ENCODE measurements around the gene FAM193A. TPM values are rescaled to one million over a fixed set of nuclear protein-coding genes. Genes with fewer than 3 reads are reported as not detected.
"Not testable (repeated sequence)": the region's sequence is repeated elsewhere in the genome, so short reads cannot be mapped to it uniquely, and the experiment has no call there.

The FAM193A gene
- total RNA-seq, 1 experiment from 2014 or later: 38.2 TPM

DNA sequence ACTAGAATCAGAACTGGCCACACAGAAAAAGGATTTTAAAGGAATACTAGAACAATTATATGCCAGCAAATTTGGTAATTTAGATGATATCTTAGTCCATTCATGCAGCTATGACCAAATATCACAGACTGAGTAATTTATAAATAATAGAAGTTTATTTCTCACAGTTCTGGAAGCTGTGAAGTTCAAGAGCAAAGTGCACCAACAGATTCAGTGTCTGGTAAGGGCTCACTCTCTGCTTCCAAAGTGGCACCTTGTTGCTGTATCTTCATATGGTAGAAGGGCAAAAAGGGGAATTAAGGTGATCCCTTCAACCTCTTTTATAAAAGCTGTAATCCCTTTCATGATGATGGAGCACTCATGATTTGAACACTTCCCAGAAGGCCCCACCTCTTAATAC is 199.4 kb downstream of the FAM193A start:
- CTCF ChIA-PET: no interaction called here
- TF ChIP-seq CTCF (conservative IDR thresholded peaks at IDR 0.05; ENCODE audit: low read depth, low read length) (no peak), EZH2 (IDR thresholded peaks at IDR 0.05; ENCODE audit: borderline replicate concordance, low read depth, low read length, poor library complexity, severe bottlenecking) (no peak)

GRCh38 chr4:2738296-2738695 is 201.8 kb downstream of the FAM193A start:
- H3K9me3 ChIP-seq (ENCODE audit: low read depth, low read length, poor library complexity, severe bottlenecking); H3K27me3 ChIP-seq (replicated peaks; ENCODE audit: insufficient read depth, low read depth, low read length, poor library complexity); intact Hi-C loops (cut with micrococcal nuclease; ENCODE audit: unreplicated experiment); H3K4me1 ChIP-seq (ENCODE audit: insufficient read depth, low read length, poor library complexity, severe bottlenecking); BruUV-seq (replicated peaks); DNase-seq (ENCODE audit: low spot score); H3K4me3 ChIP-seq (ENCODE audit: low read depth, low read length, poor library complexity, severe bottlenecking); POLR2A ChIA-PET (ENCODE audit: low non-redundant PET); H3K27ac ChIP-seq (ENCODE audit: low read depth, low read length, poor library complexity, severe bottlenecking); CTCF ChIA-PET: not testable (repeated sequence)
- H3K36me3 ChIP-seq (ENCODE audit: insufficient read depth, low read length, poor library complexity, severe bottlenecking): peaks cover 12% of the 10 kb centered on the region

More for the DNA sequence above, 199.4 kb downstream of the FAM193A start:
- POLR2A ChIA-PET (ENCODE audit: low non-redundant PET): no interaction called here
- DNase-seq (ENCODE audit: low spot score): no peak
- Histone ChIP-seq H3K4me3 (ENCODE audit: low read depth, low read length, poor library complexity, severe bottlenecking) (no peak overlapping the region), H3K9me3 (ENCODE audit: low read depth, low read length, poor library complexity, severe bottlenecking) (no peaks in the 10 kb centered on the region), H3K27ac (ENCODE audit: low read depth, low read length, poor library complexity, severe bottlenecking) (no peak overlapping the region), H3K27me3 (replicated peaks; ENCODE audit: insufficient read depth, low read depth, low read length, poor library complexity) (no peaks in the 10 kb centered on the region), H3K4me1 (ENCODE audit: insufficient read depth, low read length, poor library complexity, severe bottlenecking) (no peaks in the 10 kb centered on the region), H3K36me3 (ENCODE audit: insufficient read depth, low read length, poor library complexity, severe bottlenecking) (peaks cover 28% of the 10 kb centered on the region)
- intact Hi-C loops (cut with micrococcal nuclease; ENCODE audit: unreplicated experiment): no loop called here
- no TSS peak for BruUV-seq (replicated peaks)

- no TSS peak for BruUV-seq (replicated peaks)
- Histone ChIP-seq H3K27ac (ENCODE audit: low read depth, low read length, poor library complexity, severe bottlenecking) (no peak overlapping the region), H3K36me3 (ENCODE audit: insufficient read depth, low read length, poor library complexity, severe bottlenecking) (peaks cover 25% of the 10 kb centered on the region), H3K4me3 (ENCODE audit: low read depth, low read length, poor library complexity, severe bottlenecking) (no peak overlapping the region), H3K9me3 (ENCODE audit: low read depth, low read length, poor library complexity, severe bottlenecking) (no peaks in the 10 kb centered on the region), H3K4me1 (ENCODE audit: insufficient read depth, low read length, poor library complexity, severe bottlenecking) (peaks cover 17% of the 10 kb centered on the region), H3K27me3 (replicated peaks; ENCODE audit: insufficient read depth, low read depth, low read length, poor library complexity) (no peaks in the 10 kb centered on the region)
- ChIA-PET POLR2A (ENCODE audit: low non-redundant PET) (no interaction called here), CTCF (no interaction called here)
- intact Hi-C loops (cut with micrococcal nuclease; ENCODE audit: unreplicated experiment): no loop called here
- TF ChIP-seq EZH2 (IDR thresholded peaks at IDR 0.05; ENCODE audit: borderline replicate concordance, low read depth, low read length, poor library complexity, severe bottlenecking) (no peak), CTCF (conservative IDR thresholded peaks at IDR 0.05; ENCODE audit: low read depth, low read length) (no peak)
- no peak for DNase-seq (ENCODE audit: low spot score)
These were observed 205.2 kb downstream of the FAM193A start for GRCh38 chr4:2741626-2742025.

GRCh38 chr4:2742081-2742822 is 205.8 kb downstream of the FAM193A start:
- intact Hi-C loops (cut with micrococcal nuclease; ENCODE audit: unreplicated experiment): no loop called here
- no peak overlapping the region for H3K27ac ChIP-seq (ENCODE audit: low read depth, low read length, poor library complexity, severe bottlenecking)
- peaks cover 30% of the 10 kb centered on the region for H3K36me3 ChIP-seq (ENCODE audit: insufficient read depth, low read length, poor library complexity, severe bottlenecking)
- H3K9me3 ChIP-seq (ENCODE audit: low read depth, low read length, poor library complexity, severe bottlenecking): no peaks in the 10 kb centered on the region
- no peak for TF ChIP-seq CTCF (conservative IDR thresholded peaks at IDR 0.05; ENCODE audit: low read depth, low read length)
- TF ChIP-seq EZH2 (IDR thresholded peaks at IDR 0.05; ENCODE audit: borderline replicate concordance, low read depth, low read length, poor library complexity, severe bottlenecking): no peak
- no peaks in the 10 kb centered on the region for H3K27me3 ChIP-seq (replicated peaks; ENCODE audit: insufficient read depth, low read depth, low read length, poor library complexity)
- ChIA-PET POLR2A (ENCODE audit: low non-redundant PET) (no interaction called here), CTCF (no interaction called here)
- H3K4me3 ChIP-seq (ENCODE audit: low read depth, low read length, poor library complexity, severe bottlenecking): no peak overlapping the region
- BruUV-seq (replicated peaks): no TSS peak
- peaks cover 22% of the 10 kb centered on the region for H3K4me1 ChIP-seq (ENCODE audit: insufficient read depth, low read length, poor library complexity, severe bottlenecking)
- no peak for DNase-seq (ENCODE audit: low spot score)
